Common myeloid progenitor, CD34-positive (primary cell): Measurements from ENCODE around the gene PRDM16.

Experiments
- CTCF ChIA-PET: fragments of 350-600 bp; sonication (Branson Sonifier 250); formaldehyde crosslinking; loops from one replicate; lab custom pipeline; 2021; ENCODE audit warnings: antibody characterized with exemption; lab: Charles Lee
- POLR2A ChIA-PET: fragments of 350-600 bp; sonication (Branson Sonifier 250); formaldehyde crosslinking; loops from one replicate; lab custom pipeline; 2021; ENCODE audit warnings: antibody characterized with exemption; lab: Charles Lee
- DNase-seq, 3 donors: peaks; one replicate each; pipeline versions ENCODE4 v3.0.0 to v3.0.0-alpha.2; 2013
- H3K27ac ChIP-seq, 2 experiments: 1 replicate in 1 of 2; 2 replicates in 1 of 2; pipeline ENCODE4 v1.7.0; 2013; ENCODE audit warnings: inconsistent platforms in 2 of 2, low read length in 2 of 2, mild to moderate bottlenecking in 2 of 2, low read depth in 1 of 2, moderate library complexity in 1 of 2; ENCODE audit not compliant: severe bottlenecking in 2 of 2, insufficient read depth in 1 of 2, poor library complexity in 1 of 2
- H3K27me3 ChIP-seq, 5 experiments: replicated peaks in 2 of 5; 1 replicate in 3 of 5; 2 replicates in 2 of 5; pipeline versions ENCODE4 v1.6.1 to v1.7.0; 2013; ENCODE audit warnings: low read length in 4 of 5, mild to moderate bottlenecking in 2 of 5, moderate library complexity in 2 of 5, inconsistent platforms in 1 of 5; ENCODE audit not compliant: insufficient read depth in 5 of 5, control insufficient read depth in 4 of 5
- H3K36me3 ChIP-seq, 4 experiments: 1 replicate in 2 of 4; 2 replicates in 2 of 4; pipeline versions ENCODE4 v1.6.1 to v1.7.0; 2013; ENCODE audit warnings: low read length in 3 of 4, control low read depth in 1 of 4, mild to moderate bottlenecking in 1 of 4; ENCODE audit not compliant: control insufficient read depth in 4 of 4, insufficient read depth in 4 of 4
- H3K4me1 ChIP-seq, 4 experiments: 1 replicate in 3 of 4; 2 replicates in 1 of 4; pipeline versions ENCODE4 v1.6.1 to v1.7.1; 2013; ENCODE audit warnings: low read length in 3 of 4, mild to moderate bottlenecking in 3 of 4, control low read depth in 1 of 4, inconsistent platforms in 1 of 4, moderate library complexity in 1 of 4; ENCODE audit not compliant: control insufficient read depth in 4 of 4, insufficient read depth in 4 of 4; ENCODE audit errors: control extremely low read depth in 1 of 4
- H3K4me3 ChIP-seq, 7 experiments: 1 replicate in 4 of 7; 2 replicates in 3 of 7; pipeline versions ENCODE4 v1.5.1 to v1.7.0; 2013; ENCODE audit warnings: mild to moderate bottlenecking in 7 of 7, low read length in 6 of 7, moderate library complexity in 6 of 7, inconsistent platforms in 2 of 7, low read depth in 2 of 7, control low read depth in 1 of 7; ENCODE audit not compliant: insufficient read depth in 4 of 7, control insufficient read depth in 1 of 7; ENCODE audit errors: extremely low read depth in 1 of 7
- H3K9me3 ChIP-seq, 5 experiments: 1 replicate in 4 of 5; 2 replicates in 1 of 5; pipeline versions ENCODE4 v1.6.1 to v1.7.1; 2013; ENCODE audit warnings: low read length in 4 of 5, mild to moderate bottlenecking in 2 of 5, inconsistent platforms in 1 of 5, low read depth in 1 of 5, moderate library complexity in 1 of 5; ENCODE audit not compliant: control insufficient read depth in 4 of 5, insufficient read depth in 2 of 5; ENCODE audit errors: control extremely low read depth in 1 of 5
- WGBS: methylation state at CpG from one replicate; pipeline ENCODE4 v1.1.5; 2013; ENCODE audit not compliant: insufficient coverage; 5-methylcytosine and 5-hydroxymethylcytosine counted together

PRDM16 gene

GRCh38 chr1:3386205-3387002 is 317.4 kb downstream of the PRDM16 start:
- Histone ChIP-seq H3K4me3 (no peak overlapping the region), H3K4me1 (peaks cover 0 to 13% (median 8%) of the 10 kb centered on the region in 4 experiments), H3K27me3 (no peaks in the 10 kb centered on the region), H3K27ac (no peak overlapping the region), H3K36me3 (peaks cover 0 to 2% (median under 1%) of the 10 kb centered on the region in 4 experiments), H3K9me3 (no peaks in the 10 kb centered on the region)
- ChIA-PET POLR2A (no interaction called here), CTCF (no interaction called here)
- WGBS = 94% methylated on average over 18 of the region's 23 CpGs
- no peak for DNase-seq

GRCh38 chr1:3387401-3387800 is 318.4 kb downstream of the PRDM16 start:
- Histone ChIP-seq H3K4me1 (peaks cover 0 to 3% (median under 1%) of the 10 kb centered on the region in 4 experiments), H3K9me3 (no peaks in the 10 kb centered on the region), H3K27me3 (no peaks in the 10 kb centered on the region), H3K27ac (no peak overlapping the region), H3K36me3 (peaks cover 0 to 2% (median under 1%) of the 10 kb centered on the region in 4 experiments), H3K4me3 (no peak overlapping the region)
- ChIA-PET CTCF (interaction anchor here (0.8 kb wide), 1 partner anchor 12 kb away, joined by 3 read pairs; no protein-coding TSS in a partner anchor), POLR2A (no interaction called here)
- DNase-seq = no peak
- WGBS = 97% methylated on average over 15 of the region's 17 CpGs

GRCh38 chr1:3389093-3389833 is 320.3 kb downstream of the PRDM16 start:
- DNase-seq = no peak
- ChIA-PET POLR2A (no interaction called here), CTCF (no interaction called here)
- WGBS = 96% methylated on average over 20 of the region's 23 CpGs
- H3K27me3 ChIP-seq = peaks cover 0 to 2% (median 0%) of the 10 kb centered on the region in 5 experiments
- peaks cover 0 to 16% (median 10%) of the 10 kb centered on the region in 4 experiments for H3K4me1 ChIP-seq
- H3K27ac ChIP-seq = no peak overlapping the region
- H3K4me3 ChIP-seq = no peak overlapping the region
- H3K36me3 ChIP-seq = peaks cover 0 to 2% (median 0%) of the 10 kb centered on the region in 4 experiments
- H3K9me3 ChIP-seq = no peaks in the 10 kb centered on the region

- peaks cover 0 to 2% (median 0%) of the 10 kb centered on the region in 5 experiments for H3K27me3 ChIP-seq
- 97% methylated on average over 18 of the region's 23 CpGs for WGBS
- POLR2A ChIA-PET = no interaction called here
These were observed 321.3 kb downstream of the PRDM16 start for GRCh38 chr1:3390291-3390690.

GRCh38 chr1:3391711-3392110 is 322.7 kb downstream of the PRDM16 start:
- H3K9me3 ChIP-seq = no peaks in the 10 kb centered on the region
- WGBS = 95% methylated on average over 18 of the region's 18 CpGs
- no peak for DNase-seq
- ChIA-PET CTCF (no interaction called here), POLR2A (no interaction called here)
- no peak overlapping the region for H3K27ac ChIP-seq
- H3K27me3 ChIP-seq = peaks cover 0 to 2% (median 0%) of the 10 kb centered on the region in 5 experiments
- H3K4me3 ChIP-seq = no peak overlapping the region
- peaks cover 0 to 18% (median 11%) of the 10 kb centered on the region in 4 experiments for H3K4me1 ChIP-seq
- no peaks in the 10 kb centered on the region for H3K36me3 ChIP-seq

More at GRCh38 chr1:3390291-3390690, 321.3 kb downstream of the PRDM16 start:
- no peaks in the 10 kb centered on the region for H3K36me3 ChIP-seq
- CTCF ChIA-PET = no interaction called here
- H3K9me3 ChIP-seq = no peaks in the 10 kb centered on the region
- H3K27ac ChIP-seq = no peak overlapping the region
- DNase-seq = no peak
- H3K4me1 ChIP-seq = peaks cover 0 to 18% (median 11%) of the 10 kb centered on the region in 4 experiments
- no peak overlapping the region for H3K4me3 ChIP-seq

GRCh38 chr1:3393024-3393986 is 324.3 kb downstream of the PRDM16 start:
- ChIA-PET CTCF (interaction anchor here (1.2 kb wide), 1 partner anchor 17 kb away, joined by 3 read pairs; no protein-coding TSS in a partner anchor), POLR2A (no interaction called here)
- Histone ChIP-seq H3K4me1 (peaks cover 0 to 18% (median 11%) of the 10 kb centered on the region in 4 experiments), H3K27ac (no peak overlapping the region), H3K27me3 (peaks cover 0 to 2% (median 0%) of the 10 kb centered on the region in 5 experiments), H3K36me3 (no peaks in the 10 kb centered on the region), H3K9me3 (no peaks in the 10 kb centered on the region), H3K4me3 (peak overlapping the region in 6 of 7 experiments; percentile 30 to 73 (median 58))
- WGBS = 4% methylated on average over 54 of the region's 63 CpGs
- DNase-seq = peak in 1 of 3 donors; percentile 36
